Measurements from ENCODE around the gene CARD9. TPM values are rescaled to one million over a fixed set of nuclear protein-coding genes. Genes with fewer than 3 reads are reported as not detected.
"Not testable (repeated sequence)": the region's sequence is repeated elsewhere in the genome, so short reads cannot be mapped to it uniquely, and the experiment has no call there.

CARD9 gene
- total and polyA plus RNA-seq, 2 experiments from 2014 or later, result 0.11 to 0.60 TPM

GRCh38 chr9:136321561-136321960 lies 51.9 kb downstream of the CARD9 start:
- H3K36me3 ChIP-seq (ENCODE audit: low read depth), result no peaks in the 10 kb centered on the region
- H3K4me2 ChIP-seq (ENCODE audit: unreplicated experiment), result no peak overlapping the region
- no peak overlapping the region for H3K4me3 ChIP-seq
- H3F3A ChIP-seq (ENCODE audit: insufficient read depth), result peaks cover 8% of the 10 kb centered on the region
- H3K4me1 ChIP-seq (ENCODE audit: insufficient read depth), result peaks cover 6% of the 10 kb centered on the region
- H3K79me2 ChIP-seq (ENCODE audit: insufficient read depth), result no peaks in the 10 kb centered on the region
- H3K27me3 ChIP-seq (replicated peaks; ENCODE audit: insufficient read depth), result no peaks in the 10 kb centered on the region
- no peaks in the 10 kb centered on the region for H3K9me2 ChIP-seq (ENCODE audit: insufficient read depth)
- TF ChIP-seq EZH2phosphoT487 (IDR thresholded peaks at IDR 0.05; ENCODE audit: insufficient read depth, low read depth) (no peak), EZH2 (IDR thresholded peaks at IDR 0.05; ENCODE audit: insufficient read depth, poor library complexity, severe bottlenecking) (no peak)
- no peak overlapping the region for H3K27ac ChIP-seq
- no peak for DNase-seq
- no peak overlapping the region for H3K9ac ChIP-seq
- WGBS, 2 experiments (ENCODE audit: low coverage in 1 of 2, low lambda C conversion rate in 2 of 2, missing lambda C conversion rate in 2 of 2), result 85 to 88% methylated on average over 19 of the region's 19 CpGs
- H4K20me1 ChIP-seq (ENCODE audit: insufficient read depth), result no peaks in the 10 kb centered on the region
- no peak overlapping the region for H2AFZ ChIP-seq
- no peaks in the 10 kb centered on the region for H3K9me3 ChIP-seq (ENCODE audit: low read depth)
- in situ Hi-C loops (cut with MboI), result no loop called here

- in situ Hi-C loops (cut with MboI); H3K27me3 ChIP-seq (replicated peaks; ENCODE audit: insufficient read depth); H3K4me3 ChIP-seq; H4K20me1 ChIP-seq (ENCODE audit: insufficient read depth); H3K9ac ChIP-seq; H3K79me2 ChIP-seq (ENCODE audit: insufficient read depth); H3K4me1 ChIP-seq (ENCODE audit: insufficient read depth); H3K36me3 ChIP-seq (ENCODE audit: low read depth); H3K4me2 ChIP-seq (ENCODE audit: unreplicated experiment); H2AFZ ChIP-seq; H3K27ac ChIP-seq; H3K9me3 ChIP-seq (ENCODE audit: low read depth); H3F3A ChIP-seq (ENCODE audit: insufficient read depth); DNase-seq; H3K9me2 ChIP-seq (ENCODE audit: insufficient read depth): not testable (repeated sequence)
Observed at GRCh38 chr9:136320972-136321371, 52.5 kb downstream of the CARD9 start.

DNA sequence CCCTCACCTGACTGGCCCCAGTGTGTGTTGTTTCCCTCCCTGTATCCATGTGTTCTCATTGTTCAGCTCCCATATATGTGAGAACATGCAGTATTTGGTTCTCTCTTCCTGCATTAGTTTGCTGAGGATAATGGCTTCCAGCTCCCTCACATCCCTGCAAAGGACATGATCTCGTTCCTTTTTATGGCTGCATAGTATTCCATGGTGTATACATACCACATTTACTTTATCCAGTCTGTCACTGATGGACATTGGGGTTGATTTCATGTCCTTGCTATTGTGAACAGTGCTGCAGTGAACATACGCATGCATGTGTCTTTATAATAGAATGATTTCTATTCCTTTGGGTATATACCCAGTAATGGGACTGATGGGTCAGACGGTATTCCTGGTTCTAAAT lies 53.5 kb downstream of the CARD9 start:
- DNase-seq; H3F3A ChIP-seq (ENCODE audit: insufficient read depth); H3K36me3 ChIP-seq (ENCODE audit: low read depth); H3K27me3 ChIP-seq (replicated peaks; ENCODE audit: insufficient read depth); H4K20me1 ChIP-seq (ENCODE audit: insufficient read depth); H3K4me1 ChIP-seq (ENCODE audit: insufficient read depth); H3K27ac ChIP-seq; H3K4me3 ChIP-seq; H3K79me2 ChIP-seq (ENCODE audit: insufficient read depth); H3K9me2 ChIP-seq (ENCODE audit: insufficient read depth); H3K9me3 ChIP-seq (ENCODE audit: low read depth); H3K9ac ChIP-seq; in situ Hi-C loops (cut with MboI); H3K4me2 ChIP-seq (ENCODE audit: unreplicated experiment); H2AFZ ChIP-seq: not testable (repeated sequence)
- 75 to 77% methylated on average over 3 of the region's 3 CpGs for WGBS, 2 experiments (ENCODE audit: low coverage in 1 of 2, low lambda C conversion rate in 2 of 2, missing lambda C conversion rate in 2 of 2)

GRCh38 chr9:136319244-136319643 lies 54.2 kb downstream of the CARD9 start:
- not testable (repeated sequence) for H3K4me3 ChIP-seq, H2AFZ ChIP-seq
- 95 to 96% methylated on average over 6 to 14 of the region's 14 CpGs for WGBS, 2 experiments (ENCODE audit: low coverage in 1 of 2, low lambda C conversion rate in 2 of 2, missing lambda C conversion rate in 2 of 2)

DNA sequence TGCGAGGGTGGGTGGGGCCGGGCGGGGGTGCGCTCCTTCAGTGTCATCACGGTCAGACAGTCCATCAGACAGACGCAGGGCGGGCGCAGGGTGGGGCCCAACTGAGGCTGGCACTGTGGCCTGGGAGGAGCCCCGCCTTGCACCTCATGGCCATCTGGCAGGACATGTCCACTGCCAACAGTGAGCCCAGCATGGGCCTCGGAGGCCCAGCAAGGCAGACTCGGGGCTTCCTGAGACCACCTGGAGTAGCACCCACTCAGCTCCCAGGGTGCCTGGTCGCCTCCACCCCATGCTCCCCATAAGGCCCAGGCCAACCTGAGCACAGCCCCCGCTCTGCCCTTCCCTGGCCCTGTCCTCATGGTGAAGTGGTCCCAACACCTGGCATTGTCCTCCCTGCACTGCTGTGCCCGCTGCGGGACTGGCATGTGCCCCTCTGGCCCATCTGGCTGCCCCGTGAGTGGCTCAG lies 54.7 kb downstream of the CARD9 start:
- Histone ChIP-seq H3K36me3 (ENCODE audit: low read depth) (no peaks in the 10 kb centered on the region), H3K4me2 (ENCODE audit: unreplicated experiment) (no peak overlapping the region), H3K27ac (no peak overlapping the region), H3F3A (ENCODE audit: insufficient read depth) (peaks cover 8% of the 10 kb centered on the region), H3K9me2 (ENCODE audit: insufficient read depth) (no peaks in the 10 kb centered on the region), H2AFZ (no peak overlapping the region), H3K4me3 (no peak overlapping the region), H3K9me3 (ENCODE audit: low read depth) (no peaks in the 10 kb centered on the region), H3K79me2 (ENCODE audit: insufficient read depth) (no peaks in the 10 kb centered on the region), H4K20me1 (ENCODE audit: insufficient read depth) (no peaks in the 10 kb centered on the region), H3K27me3 (replicated peaks; ENCODE audit: insufficient read depth) (no peaks in the 10 kb centered on the region), H3K9ac (no peak overlapping the region), H3K4me1 (ENCODE audit: insufficient read depth) (no peaks in the 10 kb centered on the region)
- DNase-seq, result no peak
- in situ Hi-C loops (cut with MboI), result no loop called here
- 79 to 83% methylated on average over 10 to 16 of the region's 16 CpGs for whole genome bisulfite sequencing, 2 experiments (ENCODE audit: low coverage in 1 of 2, low lambda C conversion rate in 2 of 2, missing lambda C conversion rate in 2 of 2)
- TF ChIP-seq EZH2 (IDR thresholded peaks at IDR 0.05; ENCODE audit: insufficient read depth, poor library complexity, severe bottlenecking), result no peak

More at GRCh38 chr9:136319244-136319643, 54.2 kb downstream of the CARD9 start:
- H4K20me1 ChIP-seq (ENCODE audit: insufficient read depth); H3K79me2 ChIP-seq (ENCODE audit: insufficient read depth); H3K9me3 ChIP-seq (ENCODE audit: low read depth); H3F3A ChIP-seq (ENCODE audit: insufficient read depth); in situ Hi-C loops (cut with MboI); DNase-seq; H3K9me2 ChIP-seq (ENCODE audit: insufficient read depth); H3K4me1 ChIP-seq (ENCODE audit: insufficient read depth); H3K27ac ChIP-seq; H3K27me3 ChIP-seq (replicated peaks; ENCODE audit: insufficient read depth); H3K9ac ChIP-seq; H3K4me2 ChIP-seq (ENCODE audit: unreplicated experiment); H3K36me3 ChIP-seq (ENCODE audit: low read depth): not testable (repeated sequence)
